HUDEP-2 (cell line): Measurements from ENCODE around the gene COL4A2.
"Not testable (repeated sequence)": the region's sequence is repeated elsewhere in the genome, so short reads cannot be mapped to it uniquely, and the experiment has no call there.

Source experiments
- DNase-seq, 76 experiments: peaks; one replicate each; lab custom pipeline; 2025; ENCODE audit not compliant: unreplicated experiment in 76 of 76; lab: John Stamatoyannopoulos, UW

COL4A2 gene

DNA sequence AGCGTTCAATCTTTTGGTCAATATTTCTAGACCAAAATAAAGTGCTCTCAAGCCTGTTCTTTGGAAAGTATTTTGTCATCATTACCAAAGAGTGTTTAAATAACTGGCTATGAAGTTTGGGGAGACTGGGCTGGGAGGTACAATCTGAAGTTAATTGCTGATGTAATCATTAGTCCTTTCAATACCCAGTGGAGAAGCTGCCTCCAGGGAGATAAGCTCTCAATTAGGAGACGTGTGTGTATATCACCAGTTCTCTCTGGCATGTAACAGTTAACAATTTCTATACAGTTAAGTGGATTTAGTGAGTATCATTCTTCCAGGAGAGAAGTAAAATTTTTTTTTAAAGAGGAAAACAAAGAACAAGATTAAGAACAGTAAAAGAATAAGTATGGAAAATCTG is 1.5 kb upstream of the COL4A2 start:
- no peak for DNase-seq

DNA sequence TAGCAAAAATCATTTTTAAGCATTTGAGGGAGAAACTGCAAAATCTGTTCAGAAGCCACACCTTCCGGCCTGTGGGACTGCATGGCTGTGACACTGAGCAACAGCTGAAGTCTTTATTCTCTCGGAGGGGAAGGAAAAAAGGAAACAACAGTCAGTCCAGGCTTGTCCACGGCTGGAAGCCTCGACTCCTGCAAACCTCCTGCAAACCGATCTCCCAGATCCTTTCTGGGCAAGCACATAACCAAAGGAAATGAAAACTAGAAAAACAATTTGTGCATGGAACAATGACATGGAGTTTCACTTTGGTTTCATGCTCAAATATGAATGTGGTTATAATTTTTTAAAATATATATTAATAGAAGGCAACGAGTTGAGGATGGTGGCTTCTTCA is 1.1 kb upstream of the COL4A2 start:
- DNase-seq = no peak

DNA sequence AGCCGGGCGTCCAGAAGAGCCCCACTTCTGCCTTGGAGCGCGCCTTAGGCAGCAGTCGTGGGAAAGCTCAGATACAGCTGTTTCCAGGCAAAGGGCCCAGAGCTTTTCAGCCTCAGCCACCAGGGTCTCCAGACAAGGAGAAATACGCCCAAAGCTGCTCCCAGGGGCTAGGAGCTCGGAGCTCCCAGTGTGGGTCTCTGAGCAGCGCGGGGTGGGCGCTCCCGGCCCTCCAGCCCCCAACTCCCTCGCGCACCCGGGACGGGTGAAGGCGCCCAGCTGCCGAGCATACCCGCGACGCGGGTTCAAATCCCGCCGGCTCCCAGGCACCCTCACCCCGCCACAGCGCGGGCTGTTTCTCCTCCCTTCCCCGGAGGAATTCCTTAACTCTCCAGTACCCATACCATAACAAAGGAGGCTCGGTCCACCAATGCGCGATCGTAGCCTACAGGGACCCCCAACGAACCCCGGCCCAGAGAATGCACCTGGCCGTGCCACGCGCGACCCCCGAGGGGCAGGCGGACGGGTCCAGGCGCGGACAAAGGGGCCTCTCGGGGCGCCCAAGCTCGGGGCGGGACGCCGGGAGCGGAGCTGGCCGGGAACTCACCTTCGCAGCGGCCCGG is 634 bp upstream of the COL4A2 start:
- no peak for DNase-seq

DNA sequence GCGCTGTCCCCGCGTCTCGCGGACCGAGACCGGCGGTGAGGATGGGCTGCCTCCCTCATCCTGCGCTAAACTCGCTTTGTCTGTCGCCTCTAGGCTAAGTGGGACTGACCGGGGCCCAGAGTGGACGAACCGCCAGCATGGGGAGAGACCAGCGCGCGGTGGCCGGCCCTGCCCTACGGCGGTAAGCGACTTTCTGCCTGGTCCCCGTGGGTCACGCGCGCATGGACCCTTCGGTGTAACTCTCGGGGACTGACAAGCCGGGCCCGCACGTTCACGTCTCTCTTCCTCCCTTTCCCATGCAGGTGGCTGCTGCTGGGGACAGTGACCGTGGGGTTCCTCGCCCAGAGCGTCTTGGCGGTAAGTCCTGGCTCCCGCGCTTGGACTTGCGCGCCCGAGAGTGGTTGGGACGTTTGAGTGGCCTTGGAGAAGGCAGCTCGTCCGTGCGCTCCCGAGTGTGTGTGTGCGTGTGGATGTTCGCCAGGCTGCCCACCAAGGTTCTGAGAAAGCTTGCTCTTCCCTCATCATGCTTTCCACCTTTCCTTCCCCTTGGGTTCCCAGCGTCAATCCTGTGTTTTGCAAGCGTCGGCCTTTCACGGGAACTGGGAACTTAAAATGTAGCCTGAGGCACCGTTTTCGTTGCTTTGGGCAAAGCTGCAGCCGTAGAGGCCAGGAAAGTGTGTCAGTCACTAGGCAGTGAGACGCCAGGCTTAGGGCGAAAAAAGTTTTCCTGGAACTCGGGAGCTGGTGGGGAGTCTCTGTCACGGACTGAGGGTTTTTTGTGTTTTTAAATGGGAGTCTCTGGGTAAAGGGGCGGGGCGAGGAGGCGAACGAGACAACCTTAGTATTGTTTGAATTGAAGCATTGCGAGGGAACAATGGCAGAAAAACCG is 927 bp downstream of the COL4A2 start:
- DNase-seq = no peak

DNA sequence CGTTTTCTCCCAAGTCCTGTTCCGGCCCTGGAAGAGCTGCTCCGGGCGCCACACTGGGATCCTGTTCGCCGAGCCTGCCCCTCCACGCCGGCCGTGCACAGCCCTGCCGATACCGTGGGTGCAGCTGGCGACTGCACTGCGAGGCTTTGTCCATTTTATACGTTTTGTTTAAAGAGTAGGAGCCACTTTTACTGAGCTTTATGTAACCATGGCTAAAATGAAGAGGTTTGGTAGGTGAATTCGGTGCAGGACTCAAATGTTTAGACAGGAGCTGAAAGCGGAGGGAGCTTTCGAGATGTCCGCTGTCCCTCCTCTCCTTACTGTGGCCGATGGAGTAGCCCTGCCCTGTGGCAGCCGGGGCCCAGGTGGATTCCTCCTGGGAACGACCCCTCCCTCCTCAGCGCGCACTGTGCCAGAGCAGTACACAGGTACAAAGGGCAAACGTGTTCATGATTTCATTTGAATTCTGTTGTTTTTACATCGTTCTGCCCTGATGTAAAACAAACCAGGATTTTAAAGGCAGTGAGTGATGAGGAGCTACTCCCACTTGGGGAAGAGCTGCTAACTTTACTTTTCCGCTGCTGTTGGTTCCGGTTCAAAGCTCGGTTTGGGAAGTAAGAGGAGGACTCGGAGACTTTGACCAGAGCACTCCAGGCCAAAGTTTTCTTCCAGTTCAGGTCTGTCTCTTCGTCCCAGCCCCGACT is 1.7 kb downstream of the COL4A2 start:
- DNase-seq = no peak

DNA sequence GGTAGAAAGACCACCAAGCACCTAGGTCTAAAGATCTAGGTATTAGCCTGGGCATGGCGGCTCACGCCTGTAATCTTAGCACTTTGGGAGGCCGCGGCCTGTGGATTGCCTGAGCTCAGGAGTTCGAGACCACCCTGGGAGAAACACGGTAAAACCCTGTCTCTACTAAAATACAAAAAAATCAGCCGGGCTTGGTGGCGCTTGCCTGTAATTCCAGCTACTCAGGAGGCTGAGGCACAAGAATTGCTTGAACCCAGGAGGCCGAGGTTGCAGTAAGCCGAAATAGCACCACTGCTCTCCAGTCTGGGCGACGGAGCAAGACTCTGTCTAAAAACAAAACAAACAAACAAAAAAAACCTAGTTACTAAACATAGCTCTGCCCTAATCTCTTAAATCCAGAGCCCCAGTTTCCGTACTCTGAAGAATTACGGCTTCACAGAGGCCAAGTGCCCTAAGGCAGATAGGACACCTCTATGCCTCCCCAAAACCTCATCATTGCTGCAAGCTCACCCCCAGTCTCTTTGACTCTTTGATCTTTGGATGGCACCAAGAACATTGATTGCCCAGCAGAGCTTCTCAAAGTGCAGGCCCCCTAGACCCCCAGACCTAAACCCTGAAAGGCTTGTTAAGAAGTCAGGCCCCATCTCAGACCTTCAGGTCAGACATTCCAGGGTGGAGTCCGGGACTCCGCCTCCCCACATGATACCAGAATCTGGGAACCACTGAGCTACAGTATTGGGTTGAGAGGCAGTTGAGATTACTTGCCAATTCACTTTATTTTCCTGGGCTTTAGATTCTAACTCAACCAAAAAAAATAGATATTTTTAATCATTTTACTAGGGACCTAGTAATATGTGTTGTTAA is 2.8 kb downstream of the COL4A2 start:
- no peak for DNase-seq

DNA sequence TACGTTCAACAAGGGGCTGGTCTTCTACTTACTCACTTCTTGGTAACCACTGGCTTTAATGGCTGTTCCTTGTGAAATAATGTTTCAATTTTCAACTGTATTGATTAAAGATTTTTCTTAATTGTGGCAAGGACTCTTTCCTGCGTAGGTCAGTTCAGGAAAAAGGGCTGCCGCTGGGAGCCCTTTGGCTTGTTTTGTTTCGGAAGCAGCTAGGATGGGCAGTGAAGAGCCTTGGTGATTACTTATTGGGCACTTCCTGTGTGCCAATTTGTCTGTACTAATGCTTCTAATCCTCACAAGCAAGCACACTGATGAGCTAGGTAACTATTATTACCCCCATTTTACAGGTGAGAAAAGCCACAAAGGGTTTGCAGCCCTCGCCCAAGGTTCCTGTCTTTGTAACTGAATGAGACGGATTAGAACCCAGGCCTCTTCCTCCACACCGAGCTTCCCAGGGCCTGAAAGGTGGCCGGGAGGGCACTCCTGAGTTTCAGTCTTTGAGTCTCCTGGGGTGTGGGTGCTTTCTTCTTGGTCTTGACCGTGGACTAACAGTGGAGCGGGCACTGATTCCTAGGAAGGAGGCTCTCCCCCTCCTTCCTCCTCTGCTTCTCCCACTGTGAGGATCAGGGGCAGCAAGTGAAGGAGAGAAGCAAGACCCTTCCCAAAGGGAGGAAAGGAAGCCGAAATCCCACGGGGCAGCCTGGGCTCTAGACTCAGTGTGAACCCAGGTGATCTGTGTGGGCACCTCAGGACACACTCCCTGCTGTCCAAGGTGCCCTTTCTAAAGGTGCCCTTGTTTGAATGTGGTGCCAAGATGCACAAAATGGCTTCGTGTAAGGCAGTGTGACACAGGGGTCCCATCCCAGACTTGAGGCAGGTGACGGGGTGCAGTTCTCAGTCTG is 3.7 kb downstream of the COL4A2 start:
- DNase-seq = no peak

DNA sequence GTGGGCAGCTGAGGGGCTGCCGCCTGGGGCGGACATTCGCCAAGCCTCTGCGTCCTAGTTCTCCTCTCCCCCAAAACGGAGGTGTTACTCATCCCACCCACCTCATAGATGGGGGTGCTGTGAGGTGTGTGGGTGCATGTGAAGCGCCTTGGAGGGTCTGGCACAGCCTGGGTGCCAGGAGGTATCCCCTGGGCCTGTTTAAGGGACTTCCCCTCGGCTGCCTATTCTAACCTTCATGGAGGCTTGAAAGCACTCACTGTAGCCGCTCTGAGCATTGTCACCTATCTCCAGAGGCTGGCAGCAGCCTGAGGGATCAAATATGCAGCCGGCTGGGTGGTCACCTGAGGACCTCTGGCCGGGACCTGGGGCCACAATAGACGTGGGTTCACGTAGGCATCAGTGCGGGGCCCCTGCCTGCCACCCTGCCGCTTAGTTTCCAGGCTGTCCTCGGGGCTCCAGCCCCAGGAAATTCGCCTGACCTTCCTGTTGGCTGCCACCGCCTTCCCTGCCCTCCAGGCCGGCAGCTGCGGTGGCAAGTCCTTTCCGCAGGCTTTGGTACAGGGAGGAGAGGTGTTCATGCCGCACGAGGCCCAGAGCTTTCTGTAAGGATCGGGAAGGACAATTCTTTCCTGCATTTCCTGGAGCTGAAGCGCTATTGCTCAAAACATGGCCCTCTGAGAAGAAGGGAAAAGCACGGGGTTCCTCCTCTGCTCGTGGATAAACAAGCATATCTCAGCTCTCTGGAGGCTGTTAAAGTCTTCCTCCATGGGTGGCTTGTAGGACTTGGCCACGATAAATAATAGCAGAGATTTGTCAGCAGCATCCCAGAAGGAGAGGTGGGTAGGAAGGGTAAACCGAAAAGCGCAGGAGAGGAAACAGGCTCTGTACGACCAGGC is 4.6 kb downstream of the COL4A2 start:
- no peak for DNase-seq

DNA sequence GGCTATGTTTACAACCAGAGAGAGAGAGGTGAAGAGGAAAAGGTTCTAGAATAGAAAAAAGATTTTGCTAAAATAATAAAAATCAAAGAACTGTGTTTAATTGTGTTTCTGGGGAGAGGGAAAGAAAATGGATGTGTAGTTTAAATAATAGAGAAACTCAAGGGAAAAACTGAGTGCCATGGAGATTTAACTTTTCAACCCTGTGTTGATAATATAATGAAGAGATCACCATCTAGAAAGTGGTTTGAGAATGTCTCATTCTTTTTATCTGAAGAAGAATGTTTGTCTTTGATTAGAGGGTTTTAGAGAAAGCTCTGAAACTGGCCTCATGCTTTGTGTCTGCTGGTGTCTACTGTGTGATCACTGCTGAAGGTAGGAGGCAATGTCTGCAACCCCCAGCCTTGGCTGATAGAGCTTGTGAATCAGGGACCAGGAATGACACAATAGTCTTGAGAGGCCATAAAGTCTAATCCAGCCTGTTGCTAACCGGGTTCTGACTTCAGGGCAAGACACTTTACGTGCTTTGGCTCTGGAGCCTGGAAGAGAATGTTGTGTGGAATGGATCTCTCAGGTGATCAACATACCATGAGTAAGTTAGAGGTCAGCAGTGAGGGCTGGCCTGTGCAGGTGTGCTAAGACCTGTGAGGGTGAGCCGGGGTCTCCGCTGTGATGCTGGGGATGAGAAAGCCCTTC is 5.4 kb downstream of the COL4A2 start:
- no peak for DNase-seq

DNA sequence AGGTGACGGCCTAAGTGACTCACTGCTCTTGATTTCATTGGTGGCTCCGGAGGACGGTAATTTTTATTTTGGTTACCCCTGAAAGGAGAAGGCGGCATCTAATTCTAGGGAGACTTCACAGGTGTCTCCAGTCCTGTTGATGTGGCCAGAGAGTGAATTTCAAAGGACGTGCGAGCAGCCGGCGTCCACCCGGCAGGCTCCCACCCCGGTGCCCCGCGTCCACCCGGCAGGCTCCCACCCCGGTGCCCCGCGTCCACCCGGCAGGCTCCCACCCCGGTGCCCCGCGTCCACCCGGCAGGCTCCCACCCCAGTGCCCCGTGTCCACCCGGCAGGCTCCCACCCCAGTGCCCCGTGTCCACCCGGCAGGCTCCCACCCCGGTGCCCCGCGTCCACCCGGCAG is 6.2 kb downstream of the COL4A2 start:
- DNase-seq = not testable (repeated sequence)

DNA sequence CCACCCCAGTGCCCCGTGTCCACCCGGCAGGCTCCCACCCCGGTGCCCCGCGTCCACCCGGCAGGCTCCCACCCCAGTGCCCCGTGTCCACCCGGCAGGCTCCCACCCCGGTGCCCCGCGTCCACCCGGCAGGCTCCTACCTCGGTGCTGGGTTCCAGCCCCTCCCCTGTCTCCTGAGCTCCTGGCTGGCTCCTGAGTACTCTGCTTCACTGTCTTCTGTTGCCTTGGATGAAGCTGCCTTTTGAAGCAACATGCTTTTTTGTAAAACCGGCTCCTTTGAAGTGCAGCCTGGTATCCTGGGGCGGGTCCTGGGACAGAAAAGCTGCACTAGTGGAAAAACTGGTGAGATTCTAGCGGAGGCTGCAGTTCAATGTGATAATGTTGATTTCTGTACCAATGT is 6.6 kb downstream of the COL4A2 start:
- DNase-seq = not testable (repeated sequence)

DNA sequence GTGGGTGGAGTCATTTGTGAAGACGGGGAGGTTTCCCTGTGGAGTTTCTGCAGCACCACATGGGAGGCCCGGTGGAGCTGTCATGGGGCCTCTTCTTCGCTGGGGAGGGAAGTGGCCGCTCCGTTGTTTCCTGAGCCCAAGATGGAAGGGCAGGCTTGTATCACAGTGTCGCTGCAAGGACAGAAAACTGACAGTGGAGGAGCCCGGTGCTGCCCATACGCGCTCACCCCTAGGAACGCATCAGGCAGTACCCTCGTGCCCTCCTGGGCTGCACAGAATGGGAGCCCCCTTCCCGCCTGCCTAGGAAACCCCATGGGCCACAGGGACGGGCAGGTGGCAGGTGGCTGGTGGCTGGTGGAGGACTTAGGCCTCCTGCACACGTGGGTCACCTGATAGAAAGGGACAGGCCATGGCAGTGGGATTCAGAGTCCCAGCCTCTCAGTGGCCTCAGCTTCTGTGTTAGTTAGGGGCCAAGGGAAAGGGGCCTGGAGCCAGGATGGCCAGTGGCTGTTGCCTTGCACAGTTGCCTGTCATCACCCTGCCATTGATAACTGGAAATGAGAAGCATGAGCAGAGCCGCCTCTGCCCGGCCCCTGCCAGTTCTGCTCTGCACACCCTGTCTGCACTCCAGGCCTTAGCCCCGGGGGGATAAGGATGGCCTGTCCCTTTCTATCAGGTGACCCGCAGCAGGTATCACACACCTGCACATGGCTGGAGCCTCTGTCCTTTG is 7.6 kb downstream of the COL4A2 start:
- DNase-seq = no peak

DNA sequence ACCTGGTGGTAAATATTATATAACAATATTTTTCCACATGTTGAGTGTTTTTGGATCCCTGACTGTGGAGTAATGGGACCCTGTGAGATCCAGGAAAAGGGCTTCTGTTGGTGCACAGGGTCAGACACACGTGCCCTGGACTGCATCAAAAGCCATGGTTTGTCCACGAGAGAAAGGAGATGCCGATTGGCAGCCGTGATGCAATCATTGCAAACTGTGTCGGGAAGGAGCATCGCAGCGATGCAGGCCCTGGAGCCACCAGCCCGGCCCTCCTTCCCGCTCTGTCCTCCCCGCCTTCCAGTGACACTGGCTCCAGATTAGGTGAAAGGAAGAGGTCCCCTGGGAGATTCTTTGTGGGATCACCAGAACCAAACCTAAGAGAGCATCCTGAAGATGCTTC is 9.1 kb downstream of the COL4A2 start:
- no peak for DNase-seq

DNA sequence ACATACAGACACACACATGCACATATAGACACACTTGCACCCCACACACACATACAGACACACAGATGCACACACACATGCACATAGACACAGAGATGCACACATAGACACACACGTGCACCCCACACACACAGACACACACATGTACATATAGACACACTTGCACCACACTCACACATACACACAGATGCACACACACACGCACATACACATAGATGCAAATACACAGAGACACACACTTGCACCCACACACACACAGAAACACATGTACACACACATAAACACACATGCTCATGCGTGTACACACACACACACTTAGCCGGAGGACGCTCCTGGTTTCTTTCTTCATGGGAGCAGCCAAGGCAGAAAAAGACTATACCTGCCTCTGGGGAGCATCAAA is 10.0 kb downstream of the COL4A2 start:
- no peak for DNase-seq

DNA sequence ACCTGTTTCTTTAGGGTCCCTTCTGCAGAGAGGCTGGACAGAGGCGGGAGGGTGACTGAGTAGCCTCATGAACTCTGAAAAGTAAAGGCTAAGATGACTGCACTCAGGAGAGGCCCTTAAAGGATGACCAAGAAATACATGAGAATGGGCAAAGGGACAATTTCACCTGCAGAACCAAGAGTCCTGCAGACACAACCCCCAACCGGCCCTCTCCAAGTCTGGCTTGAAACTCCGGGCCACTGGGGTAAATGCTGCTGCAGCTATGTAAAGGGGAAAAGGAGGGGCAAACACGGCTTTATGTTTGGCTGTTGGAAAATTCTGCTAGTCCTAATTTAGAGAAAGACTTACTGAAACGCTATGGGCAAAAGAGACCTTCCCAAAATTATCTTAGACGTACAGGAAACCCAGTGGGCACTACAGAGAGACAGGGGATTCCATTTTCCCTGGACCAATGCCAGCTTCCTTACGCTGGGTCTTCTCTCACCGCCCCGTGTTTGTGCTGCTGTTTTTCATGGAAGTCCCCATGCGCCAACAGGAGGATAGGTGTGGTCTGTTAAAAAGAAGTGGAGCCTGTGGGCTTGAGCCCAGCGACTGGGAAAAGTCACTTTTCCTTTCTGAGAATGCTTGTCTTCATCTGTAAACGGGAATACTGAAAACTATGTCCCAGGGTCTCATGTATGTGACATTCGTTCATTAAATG is 10.6 kb downstream of the COL4A2 start:
- no peak for DNase-seq

DNA sequence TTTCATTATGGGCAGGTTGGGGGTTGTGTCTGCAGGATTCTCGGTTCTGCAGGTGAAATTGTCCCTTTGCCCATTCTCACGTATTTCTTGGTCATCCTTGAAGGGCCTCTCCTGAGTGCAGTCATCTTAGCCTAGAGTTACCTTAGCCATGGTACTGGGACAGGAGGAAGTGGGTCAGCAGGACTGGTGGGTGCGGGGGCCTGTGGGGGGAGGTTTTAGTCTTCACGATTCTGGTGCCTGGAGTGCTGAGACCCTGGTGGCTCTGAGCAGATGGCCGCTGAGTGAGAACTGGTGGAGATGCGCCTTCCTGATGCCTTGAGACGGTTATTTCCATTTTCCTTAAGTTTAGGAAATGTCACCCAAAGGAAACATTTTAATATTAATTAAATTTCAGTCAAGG is 11.8 kb downstream of the COL4A2 start:
- DNase-seq = no peak

DNA sequence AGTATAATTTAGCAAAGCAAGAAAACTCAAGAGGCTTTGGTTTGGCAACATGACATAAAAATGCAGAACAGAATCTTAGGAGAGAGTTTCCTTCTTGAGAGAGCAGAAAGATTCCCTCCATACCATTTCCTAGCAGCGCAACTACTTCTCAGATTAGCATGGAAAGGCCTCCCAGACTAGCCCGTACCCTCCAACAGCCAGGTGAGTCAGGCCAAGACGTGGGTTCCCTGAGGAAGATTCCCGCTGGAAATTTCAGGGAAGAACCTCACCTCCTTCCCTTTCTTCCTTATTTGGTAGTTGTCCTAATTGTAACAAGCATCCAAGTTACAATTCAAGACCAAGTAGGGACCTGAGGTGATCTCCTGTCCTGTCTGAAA is 12.3 kb downstream of the COL4A2 start:
- no peak for DNase-seq
